ENCODE data around the gene COMMD6.

COMMD6 gene

DNA sequence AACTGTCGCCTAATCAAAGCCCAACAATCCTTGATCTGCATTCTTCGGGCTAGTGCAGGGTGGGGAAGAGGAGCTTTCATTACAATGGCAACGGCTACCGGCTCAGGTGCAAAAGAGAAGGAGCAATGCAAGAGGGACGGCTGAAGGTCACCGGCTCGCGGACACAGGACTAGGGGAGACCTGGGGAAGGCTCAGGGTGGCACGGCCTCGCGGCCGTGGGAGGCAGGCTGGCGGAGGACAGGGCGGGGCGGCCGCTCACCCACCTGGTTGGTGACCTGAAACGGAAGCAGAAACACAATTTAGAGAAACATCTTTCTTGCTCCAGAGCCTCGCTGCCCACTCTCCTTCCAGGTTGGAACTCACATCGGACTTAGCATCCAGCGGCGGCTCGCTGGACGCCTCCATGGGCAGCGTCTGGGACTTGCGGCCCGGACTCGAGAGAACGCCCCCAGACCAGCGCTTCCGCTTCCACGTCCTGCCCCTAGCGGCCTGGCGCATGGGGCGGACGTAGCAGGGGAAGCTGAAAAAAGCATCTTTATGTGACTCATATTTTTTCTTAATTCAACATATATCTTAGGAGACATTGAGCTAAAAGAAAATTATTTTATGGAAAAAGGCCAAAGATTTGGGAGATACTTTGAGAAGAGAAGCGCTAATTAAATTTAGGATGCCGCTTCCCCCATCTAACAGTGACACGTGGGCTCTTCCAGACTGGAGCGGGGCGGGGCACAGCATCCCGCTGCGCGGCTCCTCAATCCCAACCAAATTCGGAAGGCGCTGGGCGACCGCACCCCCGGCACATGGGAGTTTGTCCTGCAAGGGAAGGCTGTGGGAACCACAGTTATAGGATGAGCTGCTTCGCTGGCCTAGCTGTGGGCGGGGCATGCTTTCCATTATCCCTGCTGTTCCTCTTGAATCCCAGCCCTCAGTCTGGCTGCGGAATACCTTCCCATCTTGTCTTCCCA lies at the start of gene COMMD6:
Gene COMMD6, minus strand, starts transcription at position 441 of the 965 bp plus-strand sequence. Its CDS starts 36 bp downstream, at position 405.
- Mint-ChIP-seq H3K9me3 (no peaks in the 10 kb centered on the region), H3K4me3 (peak within 1 kb of the TSS; percentile 97), H3K27me3 (no peaks in the 10 kb centered on the region), H3K4me1 (peaks cover 42% of the 10 kb centered on the region), H3K27ac (peak within 1 kb of the TSS; percentile 92), H3K36me3 (ENCODE audit: low read depth) (peaks cover 14% of the 10 kb centered on the region)
- ATAC-seq (peak; percentile 90), DNase-seq (peak; percentile 74)

DNA sequence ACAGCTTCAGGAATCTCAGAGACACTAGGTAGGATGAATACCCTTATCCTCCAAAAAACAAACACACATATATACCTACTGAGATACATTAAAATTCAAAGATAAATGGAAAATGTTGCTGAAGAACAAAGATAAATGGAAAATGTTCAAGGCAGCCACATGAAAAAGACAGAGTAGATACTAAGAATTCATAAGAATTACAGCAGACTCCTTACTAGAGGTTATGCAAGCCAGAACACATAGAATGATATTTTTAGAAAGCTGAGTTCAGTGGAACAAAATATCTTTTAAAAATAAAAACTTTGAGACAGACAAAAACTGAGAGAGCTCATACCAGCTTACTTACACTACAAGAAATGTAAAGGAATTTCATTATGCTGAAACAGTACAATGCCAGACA lies 47.5 kb upstream of the COMMD6 start:
- no peak overlapping the region for H3K27ac Mint-ChIP-seq
- DNase-seq (no peak), ATAC-seq (no peak)
- H3K4me3 Mint-ChIP-seq = no peak overlapping the region
- peaks cover 18% of the 10 kb centered on the region for H3K9me3 Mint-ChIP-seq
- H3K27me3 Mint-ChIP-seq = no peaks in the 10 kb centered on the region
- peaks cover 8% of the 10 kb centered on the region for H3K4me1 Mint-ChIP-seq
- peaks cover 55% of the 10 kb centered on the region for H3K36me3 Mint-ChIP-seq (ENCODE audit: low read depth)

DNA sequence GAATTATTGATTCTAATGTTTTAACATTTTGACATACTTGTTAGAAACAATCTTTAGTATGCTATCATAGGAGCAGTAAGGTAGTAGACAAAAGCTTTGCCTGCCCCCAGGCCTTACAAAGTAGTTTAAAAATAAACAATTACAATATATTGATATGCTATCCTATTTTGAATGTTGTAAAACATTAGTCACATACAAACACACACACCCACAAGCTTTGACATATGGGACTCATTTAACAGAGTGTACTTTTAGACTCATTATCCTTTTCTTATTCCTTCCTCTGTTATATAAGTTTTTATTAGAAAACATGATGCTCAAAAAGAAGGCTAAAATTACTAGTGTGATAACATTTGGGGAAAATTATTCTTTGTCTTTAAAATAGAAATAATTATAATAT lies 45.5 kb upstream of the COMMD6 start:
- DNase-seq (no peak), ATAC-seq (no peak)
- Mint-ChIP-seq H3K27me3 (no peaks in the 10 kb centered on the region), H3K4me3 (no peak overlapping the region), H3K9me3 (peaks cover 14% of the 10 kb centered on the region), H3K27ac (no peak overlapping the region), H3K4me1 (peaks cover 20% of the 10 kb centered on the region), H3K36me3 (ENCODE audit: low read depth) (peaks cover 57% of the 10 kb centered on the region)

DNA sequence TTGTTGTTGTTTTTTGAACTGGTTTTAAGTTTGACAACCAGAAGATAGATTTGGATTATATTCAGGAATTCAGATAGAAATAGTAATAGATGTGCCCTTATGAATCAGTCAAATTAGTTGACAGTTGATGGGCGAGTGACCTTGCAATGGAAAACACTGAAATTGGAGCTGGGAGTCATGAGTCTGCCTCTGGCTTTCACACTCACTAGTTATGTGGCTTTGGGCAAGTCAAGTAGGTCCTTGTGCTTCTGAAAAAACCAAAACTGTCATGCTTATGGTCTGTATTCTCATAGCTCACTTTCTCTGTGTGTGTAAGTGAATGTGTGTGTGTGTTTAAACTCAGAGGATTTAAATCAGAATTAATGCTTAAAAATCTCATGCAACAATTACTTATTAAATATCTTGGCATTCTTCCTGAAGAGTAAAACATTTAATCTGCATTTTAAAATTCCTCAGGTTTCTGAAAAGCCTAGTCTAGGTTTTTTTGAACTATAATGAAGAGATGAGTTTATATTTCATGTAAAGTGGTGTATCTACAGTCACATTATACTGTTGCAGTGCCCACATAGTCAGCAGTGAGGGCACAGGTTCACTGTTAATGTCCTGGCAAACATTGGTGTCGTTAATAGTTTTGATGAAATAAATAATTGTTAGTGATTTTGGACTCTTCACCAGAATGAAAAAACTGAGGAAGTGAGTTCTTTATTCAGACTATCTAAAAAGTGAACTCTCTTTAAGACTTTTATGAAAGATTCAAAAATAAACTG lies 44.4 kb upstream of the COMMD6 start:
- no peak overlapping the region for H3K4me3 Mint-ChIP-seq
- H3K27ac Mint-ChIP-seq = no peak overlapping the region
- peaks cover 14% of the 10 kb centered on the region for H3K9me3 Mint-ChIP-seq
- peaks cover 53% of the 10 kb centered on the region for H3K36me3 Mint-ChIP-seq (ENCODE audit: low read depth)
- no peaks in the 10 kb centered on the region for H3K27me3 Mint-ChIP-seq
- ATAC-seq (no peak), DNase-seq (no peak)
- H3K4me1 Mint-ChIP-seq = peaks cover 20% of the 10 kb centered on the region

DNA sequence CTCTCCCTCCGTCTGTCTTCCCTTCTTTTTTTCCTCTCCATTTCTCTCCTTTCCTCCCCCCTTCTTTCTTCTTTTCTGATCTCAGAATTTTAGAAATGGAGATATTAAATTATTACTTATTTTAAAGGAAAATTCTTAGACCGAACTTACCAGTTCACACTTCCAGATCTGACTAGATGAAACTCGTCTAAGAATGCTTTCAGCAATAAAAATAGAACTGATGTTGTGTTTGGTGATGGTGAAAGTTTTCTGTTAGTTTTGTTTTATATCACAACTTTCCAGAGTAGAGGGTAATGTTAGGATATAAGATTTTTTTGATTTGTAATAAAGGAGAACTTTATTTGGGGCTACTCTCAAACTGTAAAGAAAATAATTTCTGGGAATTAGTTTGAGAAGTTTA lies 41.9 kb upstream of the COMMD6 start:
- Mint-ChIP-seq H3K27ac (no peak overlapping the region), H3K4me3 (no peak overlapping the region), H3K4me1 (peaks cover 17% of the 10 kb centered on the region), H3K36me3 (ENCODE audit: low read depth) (peaks cover 59% of the 10 kb centered on the region), H3K9me3 (peaks cover 8% of the 10 kb centered on the region), H3K27me3 (no peaks in the 10 kb centered on the region)
- no peak for DNase-seq
- no peak for ATAC-seq

DNA sequence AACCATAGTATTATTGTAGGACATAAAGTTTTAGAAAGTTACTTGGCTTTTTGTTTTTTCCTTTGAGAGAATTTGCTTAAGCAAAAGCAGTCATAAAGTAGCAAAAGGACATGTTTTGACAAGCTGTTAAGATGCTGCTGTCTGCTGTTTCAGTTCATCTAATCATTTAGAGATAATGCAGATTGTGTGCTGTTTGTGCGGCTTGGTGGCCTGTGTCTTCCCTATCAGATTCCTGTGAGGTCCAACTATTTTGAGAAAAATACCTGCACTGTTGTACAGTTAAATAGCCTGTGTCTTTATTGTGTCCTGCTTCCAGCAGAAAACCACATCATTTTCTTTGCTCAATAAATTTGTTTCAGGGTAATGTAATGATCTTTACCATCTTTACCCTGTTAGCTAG lies 31.9 kb upstream of the COMMD6 start:
- H3K27me3 Mint-ChIP-seq = no peaks in the 10 kb centered on the region
- H3K9me3 Mint-ChIP-seq = no peaks in the 10 kb centered on the region
- peaks cover 55% of the 10 kb centered on the region for H3K36me3 Mint-ChIP-seq (ENCODE audit: low read depth)
- ATAC-seq (no peak), DNase-seq (no peak)
- H3K4me3 Mint-ChIP-seq = no peak overlapping the region
- H3K4me1 Mint-ChIP-seq = no peaks in the 10 kb centered on the region
- no peak overlapping the region for H3K27ac Mint-ChIP-seq

DNA sequence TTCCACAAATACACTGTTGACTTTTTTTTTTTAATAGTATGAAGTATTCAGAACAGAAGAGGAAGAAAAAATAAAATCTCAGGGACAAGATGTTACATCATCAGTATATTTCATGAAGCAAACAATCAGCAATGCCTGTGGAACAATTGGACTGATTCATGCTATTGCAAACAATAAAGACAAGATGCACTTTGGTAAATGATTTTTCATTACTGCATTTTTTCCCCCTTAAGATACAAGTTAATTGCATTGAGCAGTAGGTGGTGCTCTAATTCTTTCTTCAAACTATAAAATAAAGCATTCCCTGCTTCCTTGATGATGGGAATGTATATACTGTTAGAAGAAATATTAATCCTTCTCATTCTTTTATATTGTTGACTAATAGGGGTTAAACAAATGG lies 29.0 kb upstream of the COMMD6 start:
- no peak overlapping the region for H3K4me3 Mint-ChIP-seq
- peaks cover 34% of the 10 kb centered on the region for H3K36me3 Mint-ChIP-seq (ENCODE audit: low read depth)
- H3K4me1 Mint-ChIP-seq = no peaks in the 10 kb centered on the region
- no peaks in the 10 kb centered on the region for H3K9me3 Mint-ChIP-seq
- DNase-seq = no peak
- no peak for ATAC-seq
- no peak overlapping the region for H3K27ac Mint-ChIP-seq
- H3K27me3 Mint-ChIP-seq = no peaks in the 10 kb centered on the region

DNA sequence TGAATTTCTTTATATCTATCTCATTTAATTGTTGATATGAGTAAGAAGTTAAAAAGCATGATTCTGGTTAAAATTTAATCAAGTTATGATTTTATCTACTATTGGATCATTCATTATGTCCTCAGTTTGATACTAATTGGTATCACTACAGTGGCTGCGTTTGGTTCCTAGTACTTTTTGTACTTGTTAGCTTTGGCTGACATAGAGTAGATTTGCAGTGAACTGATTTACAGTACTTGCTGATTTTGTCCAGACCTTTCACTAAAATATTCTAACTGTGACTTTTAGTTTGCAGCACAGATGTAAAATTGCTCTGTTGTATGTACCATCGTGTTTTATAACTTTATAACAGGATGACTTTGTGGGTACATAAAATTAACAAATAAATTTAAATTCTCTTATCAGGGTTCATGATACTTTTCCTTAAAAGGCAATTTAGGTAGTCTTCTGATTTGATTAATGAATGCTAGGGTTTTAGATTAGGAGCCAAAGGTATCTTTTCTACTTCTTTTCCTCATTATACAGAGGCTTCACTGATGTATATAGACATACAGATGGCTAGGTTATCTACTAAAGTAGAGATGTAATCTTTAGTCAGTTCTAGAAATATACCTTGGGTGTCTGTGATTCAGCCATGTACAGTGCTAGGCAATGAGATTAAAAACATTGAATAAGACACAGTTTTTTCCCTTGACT lies 20.7 kb upstream of the COMMD6 start:
- H3K27ac Mint-ChIP-seq = peak overlapping the region; percentile 70
- no peaks in the 10 kb centered on the region for H3K9me3 Mint-ChIP-seq
- ATAC-seq (no peak), DNase-seq (no peak)
- H3K4me1 Mint-ChIP-seq = peaks cover 35% of the 10 kb centered on the region
- peaks cover 40% of the 10 kb centered on the region for H3K36me3 Mint-ChIP-seq (ENCODE audit: low read depth)
- H3K4me3 Mint-ChIP-seq = no peak overlapping the region
- no peaks in the 10 kb centered on the region for H3K27me3 Mint-ChIP-seq

DNA sequence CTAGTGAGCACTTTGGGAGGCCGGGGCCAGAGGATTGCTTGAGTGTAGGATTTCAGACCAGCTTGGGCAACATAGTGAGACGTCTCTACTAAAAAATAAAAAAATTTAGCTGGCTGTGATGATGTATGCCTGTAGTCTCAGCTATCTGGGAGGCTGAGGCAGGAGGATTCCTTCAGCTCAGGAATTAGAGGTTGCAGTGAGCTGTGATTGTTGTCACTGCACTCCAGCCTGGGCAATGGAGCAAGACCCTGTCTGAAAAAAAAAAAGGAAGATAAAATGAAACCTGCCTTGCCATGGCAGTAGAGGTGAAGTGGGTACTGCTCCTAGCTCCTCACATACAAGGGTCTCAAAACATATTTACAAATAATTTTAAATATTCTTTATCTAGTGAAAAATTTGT lies 19.3 kb upstream of the COMMD6 start:
- no peak for DNase-seq
- Mint-ChIP-seq H3K27ac (no peak overlapping the region), H3K4me1 (peaks cover 43% of the 10 kb centered on the region), H3K27me3 (no peaks in the 10 kb centered on the region), H3K9me3 (no peaks in the 10 kb centered on the region), H3K4me3 (no peak overlapping the region), H3K36me3 (ENCODE audit: low read depth) (peaks cover 40% of the 10 kb centered on the region)
- no peak for ATAC-seq

DNA sequence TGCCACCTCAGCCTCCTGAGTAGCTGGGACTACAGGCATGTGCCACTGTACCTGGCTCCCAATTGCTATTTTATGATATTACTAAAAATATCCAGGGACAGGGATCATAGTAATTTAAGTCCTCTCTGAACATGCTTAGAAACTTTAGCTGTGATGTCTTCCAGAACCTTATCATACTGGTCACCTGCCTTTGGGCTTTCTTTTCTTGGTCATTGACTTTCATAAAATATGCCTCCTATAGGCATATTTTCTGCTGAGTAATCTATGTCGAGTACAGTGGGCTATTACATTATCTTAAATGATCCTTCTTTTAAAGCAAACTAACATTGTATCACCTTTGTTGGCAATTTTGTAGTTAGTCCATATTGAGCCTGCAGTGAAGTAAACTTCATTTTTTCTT lies 18.2 kb upstream of the COMMD6 start:
- no peaks in the 10 kb centered on the region for H3K27me3 Mint-ChIP-seq
- no peak overlapping the region for H3K4me3 Mint-ChIP-seq
- no peak for DNase-seq
- peaks cover 37% of the 10 kb centered on the region for H3K36me3 Mint-ChIP-seq (ENCODE audit: low read depth)
- no peak for ATAC-seq
- no peaks in the 10 kb centered on the region for H3K9me3 Mint-ChIP-seq
- peaks cover 53% of the 10 kb centered on the region for H3K4me1 Mint-ChIP-seq
- no peak overlapping the region for H3K27ac Mint-ChIP-seq

DNA sequence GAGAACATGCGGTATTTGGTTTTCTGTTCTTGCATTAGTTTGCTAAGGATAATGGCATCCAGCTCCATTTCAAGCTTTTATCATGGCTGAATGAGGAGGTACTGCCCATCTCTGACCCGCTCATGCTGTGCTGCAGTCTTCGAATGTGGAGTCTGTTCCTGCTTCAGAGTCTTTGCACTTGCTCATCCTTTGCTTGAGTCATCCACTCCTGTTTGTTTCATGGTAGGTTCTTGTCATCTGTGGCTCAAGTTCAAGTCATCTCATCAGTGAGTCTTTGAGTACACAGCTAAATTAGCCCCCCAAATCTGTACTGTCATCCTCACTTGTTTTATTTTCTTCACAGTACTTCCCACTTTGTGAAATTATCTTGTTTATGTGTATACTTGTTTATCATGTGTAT lies 17.3 kb upstream of the COMMD6 start:
- no peaks in the 10 kb centered on the region for H3K9me3 Mint-ChIP-seq
- ATAC-seq (peak; percentile 80), DNase-seq (no peak)
- H3K36me3 Mint-ChIP-seq (ENCODE audit: low read depth) = peaks cover 34% of the 10 kb centered on the region
- H3K27ac Mint-ChIP-seq = peak overlapping the region; percentile 6
- peaks cover 61% of the 10 kb centered on the region for H3K4me1 Mint-ChIP-seq
- H3K27me3 Mint-ChIP-seq = no peaks in the 10 kb centered on the region
- H3K4me3 Mint-ChIP-seq = no peak overlapping the region

DNA sequence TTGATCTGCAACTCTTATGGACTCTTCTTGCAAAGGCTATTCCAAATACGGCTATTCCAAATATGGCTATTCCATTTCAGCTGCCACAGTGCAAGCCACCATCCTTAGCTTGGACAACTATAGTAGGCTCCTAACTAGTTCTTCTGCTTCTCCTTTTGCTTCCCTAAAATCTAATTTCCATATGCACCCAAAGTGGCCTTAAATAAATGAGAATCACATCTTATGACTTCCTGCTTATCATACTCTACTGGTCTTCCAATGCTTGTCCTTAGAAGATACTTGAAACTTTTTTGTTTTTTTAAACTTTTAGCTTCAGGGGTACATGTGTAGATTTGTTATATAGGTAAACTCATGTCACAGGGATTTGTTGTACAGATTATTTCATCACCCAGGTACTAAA lies 16.8 kb upstream of the COMMD6 start:
- H3K4me3 Mint-ChIP-seq = no peak overlapping the region
- no peaks in the 10 kb centered on the region for H3K9me3 Mint-ChIP-seq
- no peaks in the 10 kb centered on the region for H3K27me3 Mint-ChIP-seq
- peaks cover 35% of the 10 kb centered on the region for H3K36me3 Mint-ChIP-seq (ENCODE audit: low read depth)
- H3K4me1 Mint-ChIP-seq = peaks cover 60% of the 10 kb centered on the region
- H3K27ac Mint-ChIP-seq = no peak overlapping the region
- DNase-seq = no peak
- no peak for ATAC-seq

DNA sequence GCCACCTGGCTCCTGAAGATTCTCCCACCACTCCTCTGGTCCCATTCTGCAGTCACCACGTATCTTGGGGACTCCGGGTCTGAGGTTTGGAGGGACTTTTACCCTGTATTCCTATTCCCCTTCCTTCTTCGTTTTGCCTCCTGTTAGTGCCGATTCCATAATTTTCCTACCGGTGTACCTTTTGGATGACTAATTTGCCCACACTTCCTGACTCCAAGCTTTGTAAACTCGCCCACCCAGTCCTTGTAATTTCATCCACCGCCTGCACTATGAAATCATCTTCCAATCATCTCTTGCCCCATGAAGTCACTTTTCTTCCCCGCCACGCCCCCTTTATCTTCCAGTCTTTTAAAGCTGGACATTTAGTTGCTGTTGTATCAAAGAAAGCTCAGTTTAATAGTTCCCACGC lies 12.5 kb upstream of the COMMD6 start:
- H3K36me3 Mint-ChIP-seq (ENCODE audit: low read depth) = peaks cover 25% of the 10 kb centered on the region
- peak overlapping the region; percentile 98 for H3K27ac Mint-ChIP-seq
- H3K27me3 Mint-ChIP-seq = peaks cover 2% of the 10 kb centered on the region
- H3K4me1 Mint-ChIP-seq = peaks cover 50% of the 10 kb centered on the region
- H3K4me3 Mint-ChIP-seq = peak overlapping the region; percentile 98
- peak; percentile 33 for DNase-seq
- peak; percentile 1 for ATAC-seq
- no peaks in the 10 kb centered on the region for H3K9me3 Mint-ChIP-seq

DNA sequence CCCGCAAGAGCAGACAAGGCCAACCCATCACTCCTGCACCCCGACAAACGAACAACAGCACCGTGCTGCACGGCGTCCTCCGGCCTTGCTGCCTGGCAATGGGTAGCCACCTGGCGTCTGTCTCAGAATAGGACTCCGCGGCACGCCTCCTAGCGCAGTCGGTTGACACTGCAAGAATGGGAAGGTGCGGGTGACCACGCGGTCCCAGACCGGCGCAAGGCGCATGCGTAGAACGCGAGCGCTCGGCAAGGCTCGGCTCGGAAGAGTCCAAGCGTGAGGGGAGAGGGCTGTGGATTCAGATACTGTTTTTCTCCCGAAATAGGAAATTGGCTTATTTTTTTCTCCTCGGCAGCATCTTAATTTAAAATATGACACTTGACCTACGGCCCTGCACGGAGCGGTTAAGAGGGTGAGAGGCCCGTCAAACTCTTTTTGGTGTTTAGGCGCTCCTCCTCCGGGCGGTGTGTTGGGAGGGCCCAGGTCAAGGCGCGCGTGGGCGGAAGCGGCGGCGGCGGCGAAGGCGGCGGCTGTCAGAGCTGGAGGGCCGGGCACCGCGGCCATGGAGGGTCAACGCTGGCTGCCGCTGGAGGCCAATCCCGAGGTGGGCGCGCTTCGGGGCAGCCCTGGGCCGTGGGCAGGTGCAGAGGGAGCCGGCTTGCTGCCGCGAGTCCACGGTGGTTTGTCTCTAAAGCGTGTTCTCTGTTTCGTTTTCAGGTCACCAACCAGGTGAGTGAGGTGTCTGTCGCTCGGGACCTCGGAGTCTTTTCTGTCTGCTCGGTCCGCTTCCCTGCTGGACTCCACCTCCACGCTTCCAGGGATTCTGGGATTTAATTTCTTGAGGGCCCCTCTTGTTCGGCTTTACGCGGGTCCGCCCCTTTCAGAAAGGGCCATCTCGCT lies 11.9 kb upstream of the COMMD6 start, which contains the start of gene UCHL3:
Gene UCHL3, plus strand, starts transcription at position 530 of the 897 bp plus-strand sequence. Its CDS starts 30 bp downstream, at position 560.
- Mint-ChIP-seq H3K27ac (peak within 1 kb of the TSS; percentile 98), H3K9me3 (no peaks in the 10 kb centered on the region), H3K27me3 (peaks cover 2% of the 10 kb centered on the region), H3K4me3 (peak within 1 kb of the TSS; percentile 98), H3K36me3 (ENCODE audit: low read depth) (peaks cover 19% of the 10 kb centered on the region), H3K4me1 (peaks cover 43% of the 10 kb centered on the region)
- peak; percentile 98 for ATAC-seq
- DNase-seq = peak; percentile 98

All from activated naive CD8-positive, alpha-beta T cell treated with anti-CD3 and anti-CD28 coated beads, Interleukin-2, amount 50 U/mL, for 24 hours (primary cell).